Progenitor cell of endocrine pancreas (in vitro differentiated cells): ENCODE measurements around the gene UQCRC2. TPM values are rescaled to one million over a fixed set of nuclear protein-coding genes. Genes with fewer than 3 reads are reported as not detected.
"Not testable (repeated sequence)": the region's sequence is repeated elsewhere in the genome, so short reads cannot be mapped to it uniquely, and the experiment has no call there.

ENCODE experiments used
- DNase-seq: peaks from one replicate; pipeline ENCODE4 v3.0.0; 2021; ENCODE audit warnings: low spot score; ENCODE audit not compliant: unreplicated experiment
- H3K27ac Mint-ChIP-seq: 2 replicates; pipeline ENCODE4 v1.8.0; 2021; ENCODE audit warnings: mild to moderate bottlenecking, moderate library complexity, mixed read lengths
- H3K27me3 Mint-ChIP-seq: 2 replicates; pipeline ENCODE4 v1.8.0; 2021; ENCODE audit warnings: mixed read lengths
- H3K36me3 Mint-ChIP-seq: 2 replicates; pipeline ENCODE4 v1.8.0; 2022; ENCODE audit warnings: mixed read lengths; ENCODE audit not compliant: insufficient read depth
- H3K4me1 Mint-ChIP-seq: 2 replicates; pipeline ENCODE4 v1.8.0; 2021; ENCODE audit warnings: low read depth, mixed read lengths
- H3K4me3 Mint-ChIP-seq: 2 replicates; pipeline ENCODE4 v1.8.0; 2021; ENCODE audit warnings: low read depth, mild to moderate bottlenecking, moderate library complexity, mixed read lengths
- H3K9me3 Mint-ChIP-seq: 2 replicates; pipeline ENCODE4 v1.8.0; 2021; ENCODE audit warnings: low read depth, mixed read lengths
- CTCF ChIP-seq: fragments of 200-600 bp; sonication (generic); IDR thresholded peaks from one replicate; pipeline ENCODE4 v1.5.0; 2021; ENCODE audit warnings: antibody characterized with exemption, mild to moderate bottlenecking; ENCODE audit not compliant: unreplicated experiment
- total RNA-seq: library from RNA; stranded (reverse); gene quantifications from 2 replicates; pipeline ENCODE4 v1.2.1, GENCODE V29; 2021

Gene UQCRC2
- total RNA-seq, 1 donor from 2014 or later = 198 TPM

DNA sequence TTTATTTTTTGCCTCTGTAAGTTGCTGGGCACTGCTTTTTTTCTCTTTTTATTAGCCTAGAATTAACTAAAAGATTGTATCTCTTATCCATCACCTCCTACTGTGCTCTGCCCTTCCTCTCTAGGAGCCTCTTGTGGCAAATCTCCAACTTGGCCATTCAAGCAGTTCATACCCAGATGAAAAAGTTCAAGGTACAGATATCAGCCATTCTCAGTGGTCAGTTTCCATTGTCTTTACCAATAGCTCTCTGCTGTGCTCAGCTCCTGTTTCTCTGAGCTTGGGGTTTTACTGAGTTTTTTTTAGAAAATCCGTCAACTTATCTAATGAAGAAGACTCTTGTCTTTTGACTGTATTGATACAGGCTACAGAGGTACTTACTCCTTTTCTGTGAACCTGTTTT, 70.3 kb downstream of the UQCRC2 start:
- no peak for DNase-seq

DNA sequence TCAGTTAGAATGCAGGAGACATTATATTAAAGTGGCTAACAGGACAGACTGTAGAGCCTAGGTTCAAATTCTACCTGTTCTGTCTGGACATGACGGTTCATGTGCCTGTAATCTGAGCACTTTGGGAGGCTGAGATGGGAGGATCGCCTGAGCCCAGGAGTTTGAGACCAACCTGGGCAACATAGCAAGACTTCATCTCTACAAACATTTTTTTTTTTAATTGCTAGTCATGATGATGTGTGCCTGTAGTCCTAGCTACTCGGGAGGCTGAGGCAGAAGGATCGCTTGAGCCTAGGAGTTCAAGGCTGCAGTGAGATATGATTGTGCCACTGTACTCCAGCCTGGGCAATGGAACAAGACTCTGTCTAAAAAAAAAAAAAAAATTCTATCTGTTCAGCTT, 71.6 kb downstream of the UQCRC2 start:
- H3K36me3 Mint-ChIP-seq, H3K27me3 Mint-ChIP-seq, DNase-seq, H3K9me3 Mint-ChIP-seq, H3K27ac Mint-ChIP-seq, H3K4me3 Mint-ChIP-seq: not testable (repeated sequence)
- H3K4me1 Mint-ChIP-seq = peaks cover 15% of the 10 kb centered on the region

More for the DNA sequence above, 70.3 kb downstream of the UQCRC2 start:
- no peaks in the 10 kb centered on the region for H3K27me3 Mint-ChIP-seq
- H3K9me3 Mint-ChIP-seq = no peaks in the 10 kb centered on the region
- no peak overlapping the region for H3K27ac Mint-ChIP-seq
- no peak for TF ChIP-seq CTCF
- peaks cover 13% of the 10 kb centered on the region for H3K4me1 Mint-ChIP-seq
- H3K4me3 Mint-ChIP-seq = no peak overlapping the region
- H3K36me3 Mint-ChIP-seq = no peaks in the 10 kb centered on the region

DNA sequence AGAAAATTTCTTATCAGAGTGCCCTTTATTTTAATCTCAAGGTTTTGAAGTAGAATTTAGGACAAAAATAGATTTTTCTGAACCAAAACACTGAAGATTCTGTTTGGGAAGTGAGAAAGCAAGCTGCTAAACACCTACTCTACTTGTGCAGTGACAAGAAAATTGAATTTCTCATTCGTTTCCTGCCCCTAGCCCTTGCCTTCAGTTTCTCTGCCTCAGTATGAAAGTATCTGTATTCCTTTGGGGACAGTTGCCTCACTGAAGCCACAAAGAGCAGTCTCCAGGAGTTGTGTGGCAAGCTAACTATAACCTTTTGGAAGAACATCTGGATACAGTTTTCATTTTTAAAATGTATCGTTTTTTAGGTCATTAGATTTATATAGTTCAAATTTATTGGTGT, 74.5 kb downstream of the UQCRC2 start:
- TF ChIP-seq CTCF = no peak
- peaks cover 23% of the 10 kb centered on the region for H3K4me1 Mint-ChIP-seq
- H3K4me3 Mint-ChIP-seq = no peak overlapping the region
- peaks cover 9% of the 10 kb centered on the region for H3K36me3 Mint-ChIP-seq
- H3K27me3 Mint-ChIP-seq = no peaks in the 10 kb centered on the region
- DNase-seq = no peak
- peaks cover 3% of the 10 kb centered on the region for H3K9me3 Mint-ChIP-seq
- peak overlapping the region; percentile 67 for H3K27ac Mint-ChIP-seq

GRCh38 chr16:22029632-22030031, 76.5 kb downstream of the UQCRC2 start:
- TF ChIP-seq CTCF = no peak
- peak overlapping the region; percentile 63 for H3K27ac Mint-ChIP-seq
- DNase-seq = no peak
- H3K4me3 Mint-ChIP-seq = no peak overlapping the region
- H3K27me3 Mint-ChIP-seq = no peaks in the 10 kb centered on the region
- peaks cover 3% of the 10 kb centered on the region for H3K9me3 Mint-ChIP-seq
- peaks cover 23% of the 10 kb centered on the region for H3K4me1 Mint-ChIP-seq
- H3K36me3 Mint-ChIP-seq = peaks cover 9% of the 10 kb centered on the region

- H3K27me3 Mint-ChIP-seq = no peaks in the 10 kb centered on the region
- H3K4me1 Mint-ChIP-seq = peaks cover 23% of the 10 kb centered on the region
- DNase-seq = no peak
- peaks cover 3% of the 10 kb centered on the region for H3K9me3 Mint-ChIP-seq
- H3K4me3 Mint-ChIP-seq = no peak overlapping the region
- no peak for TF ChIP-seq CTCF
- peaks cover 9% of the 10 kb centered on the region for H3K36me3 Mint-ChIP-seq
- peak overlapping the region; percentile 65 for H3K27ac Mint-ChIP-seq
Measured at GRCh38 chr16:22030087-22030812, 77.1 kb downstream of the UQCRC2 start.

DNA sequence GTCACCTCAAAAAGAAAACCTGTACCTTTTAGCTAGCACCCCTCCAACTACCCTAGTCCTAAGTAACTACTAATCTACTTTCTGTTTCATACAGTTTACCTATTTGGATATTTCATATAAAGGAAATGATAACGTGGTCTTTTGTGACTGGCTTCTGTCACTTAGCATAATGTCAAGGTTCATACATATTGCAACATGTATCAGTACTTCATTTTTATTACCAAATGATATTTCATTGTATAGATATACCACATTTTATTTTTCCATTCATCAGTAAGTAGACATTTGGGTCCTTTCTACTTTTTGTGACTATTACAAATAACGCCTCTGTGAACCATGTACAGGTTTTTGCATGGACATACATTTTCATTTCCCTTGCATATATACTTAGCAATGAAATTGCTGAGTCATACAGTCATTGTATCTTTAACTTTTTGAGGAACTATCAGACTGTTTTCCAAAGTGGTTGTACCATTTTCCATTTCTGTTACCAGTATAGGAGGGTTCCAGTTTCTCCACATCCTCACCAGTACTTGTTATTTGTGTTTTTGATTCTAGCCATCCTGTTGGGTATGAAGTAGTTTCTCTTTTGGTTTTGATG, 78.4 kb downstream of the UQCRC2 start:
- peaks cover 9% of the 10 kb centered on the region for H3K36me3 Mint-ChIP-seq
- peaks cover 17% of the 10 kb centered on the region for H3K4me1 Mint-ChIP-seq
- no peaks in the 10 kb centered on the region for H3K27me3 Mint-ChIP-seq
- H3K27ac Mint-ChIP-seq = no peak overlapping the region
- DNase-seq = no peak
- TF ChIP-seq CTCF = no peak
- no peak overlapping the region for H3K4me3 Mint-ChIP-seq
- H3K9me3 Mint-ChIP-seq = peaks cover 3% of the 10 kb centered on the region
